ENCODE results near the gene ANKH.
A peak's percentile ranks its signal among the peaks of the same experiment; 100 is the strongest.

The ANKH gene

GRCh38 chr5:14664270-14665100, 207.1 kb downstream of the ANKH start, which contains the start of gene OTULIN:
Gene OTULIN (plus strand): TSS chr5:14664718. CDS start chr5:14664826, 108 bp downstream.
- peak; percentile 68 to 75 for DNase-seq (ENCODE audit: low read depth in 2 of 2)

- no peak for DNase-seq (ENCODE audit: low read depth in 2 of 2)
These were observed 207.8 kb downstream of the ANKH start for GRCh38 chr5:14663734-14664269.

GRCh38 chr5:14662721-14663260, 208.8 kb downstream of the ANKH start:
- no peak for DNase-seq (ENCODE audit: low read depth in 2 of 2)

GRCh38 chr5:14660833-14661232, 210.7 kb downstream of the ANKH start:
- no peak for DNase-seq (ENCODE audit: low read depth in 2 of 2)

- DNase-seq (ENCODE audit: low read depth in 2 of 2): no peak
These were observed 211.6 kb downstream of the ANKH start for GRCh38 chr5:14659821-14660607.

GRCh38 chr5:14656898-14657297, 214.7 kb downstream of the ANKH start:
- DNase-seq (ENCODE audit: low read depth in 2 of 2): no peak

- no peak for DNase-seq (ENCODE audit: low read depth in 2 of 2)
These were observed 216.3 kb downstream of the ANKH start for GRCh38 chr5:14655146-14655741.

All from stimulated activated CD8-positive, alpha-beta memory T cell treated with anti-CD3 and anti-CD28 coated beads, Interleukin-7, amount 100 ng/mL, for 1 hour (primary cell).